Mucosa of descending colon (tissue), 3 donors: Measurements from ENCODE around the gene EPG5. TPM values are rescaled to one million over a fixed set of nuclear protein-coding genes. Genes with fewer than 3 reads are reported as not detected.

Experiments
- ATAC-seq: fragments of 200-7000 bp; cut with Tn5 transposase; one replicate; pipeline ENCODE4 v1.9.1; 2020; ENCODE audit warnings: mild to moderate bottlenecking, moderate library complexity
- DNase-seq, 3 donors: peaks; one replicate each; pipeline ENCODE4 v3.0.0-alpha.2; 2020
- H3K36me3 ChIP-seq: fragments of 200-600 bp; one replicate; pipeline ENCODE4 v1.8.0; 2021; ENCODE audit warnings: low read depth, mild to moderate bottlenecking
- H3K4me1 ChIP-seq: fragments of 200-600 bp; one replicate; pipeline ENCODE4 v1.8.0; 2021; ENCODE audit warnings: low read depth, mild to moderate bottlenecking
- H3K4me3 ChIP-seq: fragments of 200-600 bp; one replicate; pipeline ENCODE4 v1.8.0; 2021; ENCODE audit warnings: mild to moderate bottlenecking
- H3K9me3 ChIP-seq: fragments of 200-600 bp; one replicate; pipeline ENCODE4 v1.8.0; 2021; ENCODE audit warnings: mild to moderate bottlenecking
- CTCF ChIP-seq: fragments of 200-600 bp; IDR thresholded peaks from one replicate; pipeline ENCODE4 v1.8.0; 2022; ENCODE audit warnings: antibody characterized with exemption, mild to moderate bottlenecking
- intact Hi-C, 2 donors: fragments of 100-400 bp; cut with DNase I in 1 of 2; cut with micrococcal nuclease in 1 of 2; formaldehyde crosslinking; loops; one replicate each; pipeline versions ENCODE4 v1.11.0 to v1.11.1; 2022; cut with DNase I, micrococcal nuclease
- total RNA-seq, 3 donors: library from RNA; stranded (reverse); fragmentation: NEBNext Ultra II Directional in 2 of 3; extraction: Animal tissue kit (Norgen Biotek cat#: 25700) in 2 of 3; gene quantifications; one replicate each; pipeline versions ENCODE4 v1.2.1 to v1.2.4, GENCODE V29; 2021 to 2023
- donor health status: DM: no; HTN: no; CAD: no; lungs with moderate emphysema.
- donor health status: DM: no; HTN: no; CAD: no.
- donor health status: DM: no; HTN: yes; CAD: no.

The EPG5 gene
- total RNA-seq, 3 donors from 2014 or later: 21.7 to 29.0 (median 25.6) TPM

- no peak for TF ChIP-seq CTCF
- Histone ChIP-seq H3K9me3 (no peaks in the 10 kb centered on the region), H3K4me3 (no peak overlapping the region), H3K36me3 (no peaks in the 10 kb centered on the region), H3K4me1 (no peaks in the 10 kb centered on the region)
- ATAC-seq (no peak), DNase-seq (no peak)
- intact Hi-C loops: no loop called here
Measured at GRCh38 chr18:45958730-45959129, 8.4 kb downstream of the EPG5 start.

- no peak for DNase-seq
- Histone ChIP-seq H3K36me3 (no peaks in the 10 kb centered on the region), H3K4me3 (no peak overlapping the region), H3K4me1 (no peaks in the 10 kb centered on the region), H3K9me3 (no peaks in the 10 kb centered on the region)
- TF ChIP-seq CTCF: no peak
- intact Hi-C loops: no loop called here
- ATAC-seq: no peak
Measured at GRCh38 chr18:45958027-45958426, 9.1 kb downstream of the EPG5 start.

GRCh38 chr18:45957100-45957499 lies 10.0 kb downstream of the EPG5 start:
- no peak for TF ChIP-seq CTCF
- intact Hi-C loops: no loop called here
- Histone ChIP-seq H3K36me3 (no peaks in the 10 kb centered on the region), H3K4me1 (no peaks in the 10 kb centered on the region), H3K9me3 (no peaks in the 10 kb centered on the region), H3K4me3 (no peak overlapping the region)
- DNase-seq (no peak), ATAC-seq (no peak)

- TF ChIP-seq CTCF: no peak
- Histone ChIP-seq H3K4me1 (no peaks in the 10 kb centered on the region), H3K4me3 (no peak overlapping the region), H3K9me3 (no peaks in the 10 kb centered on the region), H3K36me3 (no peaks in the 10 kb centered on the region)
- DNase-seq (no peak), ATAC-seq (no peak)
- intact Hi-C loops: no loop called here
Measured at GRCh38 chr18:45954070-45954934, 12.8 kb downstream of the EPG5 start.

GRCh38 chr18:45951016-45951714 lies 16.0 kb downstream of the EPG5 start:
- no peak for DNase-seq
- Histone ChIP-seq H3K36me3 (peaks cover 5% of the 10 kb centered on the region), H3K4me3 (no peak overlapping the region), H3K4me1 (no peaks in the 10 kb centered on the region), H3K9me3 (no peaks in the 10 kb centered on the region)
- no peak for TF ChIP-seq CTCF
- ATAC-seq: no peak
- intact Hi-C loops: no loop called here
